CD4-positive, alpha-beta T cell treated with Interferon alpha-2 for 1 hour (primary cell): Measurements from ENCODE around the gene PRTFDC1.
A peak's percentile ranks its signal among the peaks of the same experiment; 100 is the strongest.
"Not testable (repeated sequence)": the region's sequence is repeated elsewhere in the genome, so short reads cannot be mapped to it uniquely, and the experiment has no call there.

Experiments used
- DNase-seq, 2 donors: peaks; one replicate each; pipeline ENCODE4 v3.0.0-alpha.2; 2020 to 2022

Gene PRTFDC1

GRCh38 chr10:24869354-24870015 is 82.9 kb downstream of the PRTFDC1 start:
- DNase-seq = no peak

- DNase-seq = peak in 1 of 2 donors; percentile 15
Observed at GRCh38 chr10:24866604-24867583, 85.5 kb downstream of the PRTFDC1 start.

GRCh38 chr10:24865783-24866182 is 86.6 kb downstream of the PRTFDC1 start:
- no peak for DNase-seq

- no peak for DNase-seq
Observed at GRCh38 chr10:24862589-24862988, 89.8 kb downstream of the PRTFDC1 start.

GRCh38 chr10:24858288-24859270 is 93.8 kb downstream of the PRTFDC1 start:
- no peak for DNase-seq

GRCh38 chr10:24857031-24857725 is 95.2 kb downstream of the PRTFDC1 start:
- DNase-seq = no peak

GRCh38 chr10:24854256-24854655 is 98.2 kb downstream of the PRTFDC1 start:
- no peak for DNase-seq

GRCh38 chr10:24853661-24854060 is 98.7 kb downstream of the PRTFDC1 start:
- DNase-seq = no peak

GRCh38 chr10:24851629-24852028 is 100.8 kb downstream of the PRTFDC1 start:
- DNase-seq = no peak

GRCh38 chr10:24850727-24851296 is 101.6 kb downstream of the PRTFDC1 start:
- no peak for DNase-seq

GRCh38 chr10:24849501-24850299 is 102.7 kb downstream of the PRTFDC1 start:
- no peak for DNase-seq

GRCh38 chr10:24849051-24849450 is 103.4 kb downstream of the PRTFDC1 start:
- no peak for DNase-seq

- DNase-seq = no peak
Observed at GRCh38 chr10:24848195-24848594, 104.2 kb downstream of the PRTFDC1 start.

GRCh38 chr10:24847112-24848070 is 105.0 kb downstream of the PRTFDC1 start:
- no peak for DNase-seq

GRCh38 chr10:24844742-24845141 is 107.7 kb downstream of the PRTFDC1 start:
- no peak for DNase-seq

- DNase-seq = no peak
Observed at GRCh38 chr10:24843256-24843655, 109.2 kb downstream of the PRTFDC1 start.

GRCh38 chr10:24842856-24843255 is 109.5 kb downstream of the PRTFDC1 start:
- no peak for DNase-seq

- DNase-seq = no peak
Observed at GRCh38 chr10:24841530-24841929, 110.9 kb downstream of the PRTFDC1 start.

- no peak for DNase-seq
Observed at GRCh38 chr10:24840784-24841183, 111.6 kb downstream of the PRTFDC1 start.

GRCh38 chr10:24837781-24838180 is 114.6 kb downstream of the PRTFDC1 start:
- DNase-seq = not testable (repeated sequence)
